Measurements from ENCODE around the gene TMEM59L.
A peak's percentile ranks its signal among the peaks of the same experiment; 100 is the strongest.
"Not testable (repeated sequence)": the region's sequence is repeated elsewhere in the genome, so short reads cannot be mapped to it uniquely, and the experiment has no call there.

Gene TMEM59L

GRCh38 chr19:18594096-18594823 lies 18.4 kb upstream of the TMEM59L start:
- DNase-seq: peak; percentile 81

GRCh38 chr19:18594824-18595373 lies 17.8 kb upstream of the TMEM59L start:
- no peak for DNase-seq

- no peak for DNase-seq
These were observed 17.2 kb upstream of the TMEM59L start for GRCh38 chr19:18595475-18595874.

GRCh38 chr19:18596752-18597157 lies 15.9 kb upstream of the TMEM59L start:
- DNase-seq: no peak

- DNase-seq: no peak
These were observed 14.6 kb upstream of the TMEM59L start for GRCh38 chr19:18597809-18598660.

GRCh38 chr19:18599485-18599884 lies 13.2 kb upstream of the TMEM59L start:
- no peak for DNase-seq

- not testable (repeated sequence) for DNase-seq
These were observed 11.8 kb upstream of the TMEM59L start for GRCh38 chr19:18600692-18601397.

- DNase-seq: no peak
These were observed 10.8 kb upstream of the TMEM59L start for GRCh38 chr19:18601875-18602274.

- DNase-seq: peak; percentile 36
These were observed 9.3 kb upstream of the TMEM59L start for GRCh38 chr19:18603255-18603957.

- DNase-seq: no peak
These were observed 8.5 kb upstream of the TMEM59L start for GRCh38 chr19:18603958-18604819.

GRCh38 chr19:18604820-18605159 lies 7.9 kb upstream of the TMEM59L start:
- DNase-seq: no peak

- DNase-seq: no peak
These were observed 7.5 kb upstream of the TMEM59L start for GRCh38 chr19:18605196-18605545.

- DNase-seq: no peak
These were observed 7.0 kb upstream of the TMEM59L start for GRCh38 chr19:18605546-18606280.

GRCh38 chr19:18606281-18607225 lies 6.1 kb upstream of the TMEM59L start, which contains the start of gene CRLF1:
Gene CRLF1, minus strand, starts transcription at chr19:18606799. Its CDS starts 143 bp downstream, at chr19:18606656.
- DNase-seq: no peak

- DNase-seq: peak; percentile 58
These were observed 5.2 kb upstream of the TMEM59L start for GRCh38 chr19:18607226-18608101.

GRCh38 chr19:18608102-18608804 lies 4.4 kb upstream of the TMEM59L start:
- DNase-seq: no peak

GRCh38 chr19:18608805-18609716 lies 3.6 kb upstream of the TMEM59L start:
- DNase-seq: no peak

Measured in activated T-cell treated with anti-CD3 and anti-CD28 coated beads, Interleukin-2, amount 50 U/mL, for 1 hour (primary cell).